Putamen (tissue), 1 donor: ENCODE data around the gene CHI3L1.

Source experiments
- DNase-seq: peaks from one replicate; pipeline ENCODE4 v3.0.0-alpha.2; 2016; ENCODE audit warnings: low spot score

The CHI3L1 gene

DNA sequence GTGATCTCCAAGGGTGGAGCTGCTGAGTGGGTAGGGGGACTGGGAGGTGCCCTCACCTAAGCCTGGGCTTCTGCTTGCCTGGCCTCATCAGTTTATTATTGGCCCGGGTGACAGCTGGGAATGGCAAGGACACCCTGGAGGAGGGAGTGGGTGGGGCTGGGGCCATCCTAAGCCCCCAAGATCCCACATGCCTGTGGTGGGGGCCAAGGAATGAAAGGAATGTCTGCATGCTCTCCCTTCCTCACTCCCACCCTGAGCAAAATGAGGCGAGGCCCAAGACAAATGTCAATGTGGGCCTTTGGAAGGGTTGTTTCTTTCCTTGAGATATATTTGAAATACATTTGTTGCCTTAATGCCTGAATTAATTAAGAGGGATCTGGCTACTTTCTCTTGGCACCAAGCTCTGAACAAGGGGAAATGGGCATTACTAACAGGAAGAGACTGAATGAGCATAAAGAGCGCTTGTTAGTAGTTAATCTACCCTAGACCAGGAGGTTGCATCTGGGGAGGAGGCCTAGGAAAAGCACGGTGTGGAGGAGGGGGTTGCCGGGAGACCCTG lies 19.7 kb upstream of the CHI3L1 start:
- DNase-seq: no peak

DNA sequence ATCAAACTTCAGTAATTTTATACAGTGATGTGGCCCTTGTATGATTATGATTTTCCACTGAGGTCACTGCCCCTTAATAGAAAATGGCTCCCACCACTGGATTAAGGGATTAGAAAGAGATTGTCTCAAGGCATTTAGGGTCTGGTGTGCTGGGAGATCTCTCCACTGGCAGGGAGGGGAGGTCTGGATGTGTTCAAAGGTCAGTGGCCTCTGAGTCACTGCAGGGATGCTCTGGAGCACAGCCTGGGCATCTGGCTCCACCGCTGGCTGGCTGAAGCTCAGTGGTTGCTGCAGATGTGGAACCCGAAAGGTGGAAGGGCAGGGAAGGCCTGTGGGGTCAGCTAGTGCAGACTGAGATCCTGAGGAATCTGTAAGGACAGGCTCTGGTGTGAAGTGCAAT lies 18.3 kb upstream of the CHI3L1 start:
- DNase-seq: no peak

DNA sequence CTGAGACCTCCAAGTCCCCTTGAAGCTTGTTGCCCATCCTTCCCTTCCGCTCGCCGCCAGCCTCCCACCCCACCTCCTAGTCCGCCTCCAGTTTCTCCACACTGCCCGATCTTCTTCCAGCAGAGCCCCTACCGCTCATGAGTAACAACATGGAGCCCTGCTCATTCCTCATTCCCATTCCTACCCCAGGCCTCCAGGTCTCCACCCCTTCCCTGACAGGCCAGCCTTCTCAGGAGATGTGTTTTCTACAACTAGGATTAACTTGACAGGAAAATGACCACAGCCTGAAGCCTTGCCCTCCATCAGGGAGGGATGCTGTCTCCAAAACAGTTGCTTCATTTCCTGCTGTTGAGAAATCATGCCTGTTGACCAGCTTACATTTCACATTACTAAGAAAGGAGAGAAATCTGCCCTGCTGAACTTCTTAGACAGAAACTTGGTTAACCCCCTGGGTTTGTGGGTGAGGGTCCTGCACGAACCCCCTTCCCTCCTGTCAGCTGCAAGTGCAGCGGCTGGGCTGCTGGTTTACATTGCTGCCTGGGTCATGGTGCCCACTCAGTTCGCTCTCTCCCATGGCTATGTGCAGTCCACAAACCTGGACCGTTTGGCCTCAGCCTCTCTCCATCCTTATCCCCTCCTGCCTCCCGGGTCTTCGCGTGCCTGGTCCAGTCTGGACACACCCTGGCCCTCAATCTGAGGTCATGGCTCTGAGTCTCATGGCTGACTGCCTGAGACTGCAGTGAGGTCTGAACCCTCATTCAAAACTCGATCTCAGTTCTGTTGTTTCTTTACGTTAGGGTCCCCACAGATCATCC lies 16.1 kb upstream of the CHI3L1 start:
- DNase-seq: no peak

DNA sequence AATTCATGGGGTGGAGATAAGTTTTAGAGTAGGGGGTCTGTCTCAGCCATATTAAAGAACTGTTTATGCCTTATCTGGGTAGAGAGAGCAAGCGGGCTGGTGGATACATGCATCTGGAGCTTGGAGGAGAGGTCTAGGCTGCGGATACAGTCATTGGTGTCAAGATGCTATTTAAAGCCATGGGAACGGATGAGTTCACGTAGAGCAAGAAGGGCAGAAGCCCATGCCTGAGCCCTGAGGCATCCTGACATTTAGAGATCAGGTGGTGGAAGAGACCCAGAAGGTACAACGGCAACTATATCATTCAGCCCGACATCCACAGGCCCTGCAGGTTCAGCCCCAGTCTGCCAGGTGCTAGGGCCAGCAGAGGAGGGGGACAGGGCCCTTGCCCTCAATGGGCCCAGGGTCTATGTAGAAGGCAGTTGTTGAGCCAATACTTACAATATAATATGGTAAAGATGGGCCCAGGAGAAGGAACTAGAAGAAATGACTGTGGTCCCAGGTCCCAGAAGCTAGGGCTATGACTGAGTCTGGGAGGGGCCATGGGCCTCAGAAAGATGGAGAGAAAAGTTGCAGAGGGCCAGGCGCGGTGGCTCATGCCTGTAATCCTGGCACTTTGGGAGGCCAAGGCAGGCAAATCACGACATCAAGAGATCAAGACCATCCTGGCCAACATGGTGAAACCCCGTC lies 15.2 kb upstream of the CHI3L1 start:
- DNase-seq: no peak

DNA sequence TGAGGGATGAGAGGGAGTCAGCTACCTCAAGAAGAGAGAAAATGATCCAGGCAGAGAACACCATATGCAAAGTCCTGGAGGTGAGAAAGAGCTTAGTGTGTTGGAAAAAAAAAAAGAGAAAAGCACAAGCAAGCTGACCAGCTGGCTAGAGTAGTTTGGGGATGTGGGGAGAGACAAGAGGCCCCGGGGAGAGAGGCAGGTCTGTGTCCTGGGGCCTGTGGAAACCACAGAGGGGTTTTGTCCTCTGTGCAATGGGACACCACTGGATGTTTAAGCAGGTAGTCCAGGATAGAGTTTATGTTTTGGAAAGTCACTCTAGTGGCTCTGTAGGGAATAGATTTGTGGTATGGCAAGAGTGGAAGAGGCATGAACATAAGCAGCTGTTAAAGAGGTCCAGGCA lies 14.4 kb upstream of the CHI3L1 start:
- DNase-seq: no peak

DNA sequence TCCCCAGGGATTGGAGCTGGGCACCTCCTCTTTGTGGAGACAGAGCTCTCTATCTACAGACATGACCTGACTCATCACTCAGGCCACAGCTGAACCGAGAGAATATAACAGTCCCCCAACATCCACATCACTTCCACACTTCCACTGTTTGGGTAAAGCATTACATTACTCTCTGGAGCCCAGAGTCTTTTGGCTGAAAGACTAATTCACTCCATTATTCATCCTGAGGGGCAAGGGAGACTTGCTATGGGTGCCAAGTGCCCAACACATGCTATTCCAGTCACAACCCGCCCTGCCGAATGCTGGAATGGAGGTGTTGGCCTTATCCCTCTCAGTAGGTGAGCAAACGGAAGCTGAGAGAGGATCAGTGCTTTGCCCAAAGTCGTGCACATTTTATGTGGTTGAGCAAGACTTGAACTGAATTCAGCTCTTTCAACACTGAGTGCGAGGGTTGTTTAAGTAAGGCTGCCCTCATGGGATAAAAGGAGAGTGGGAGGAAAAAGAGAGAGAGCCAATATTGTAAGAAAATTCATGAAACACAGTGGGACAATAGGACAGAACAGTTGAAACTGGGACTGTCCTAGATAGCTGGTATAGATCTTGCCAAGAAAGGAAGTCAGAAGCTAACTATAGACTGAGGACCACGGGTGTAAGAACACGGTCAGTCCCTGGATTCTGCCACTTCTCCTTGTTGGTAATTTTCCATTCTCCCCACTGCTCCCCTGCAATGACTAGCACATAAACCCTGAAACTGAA lies 13.5 kb upstream of the CHI3L1 start:
- no peak for DNase-seq

DNA sequence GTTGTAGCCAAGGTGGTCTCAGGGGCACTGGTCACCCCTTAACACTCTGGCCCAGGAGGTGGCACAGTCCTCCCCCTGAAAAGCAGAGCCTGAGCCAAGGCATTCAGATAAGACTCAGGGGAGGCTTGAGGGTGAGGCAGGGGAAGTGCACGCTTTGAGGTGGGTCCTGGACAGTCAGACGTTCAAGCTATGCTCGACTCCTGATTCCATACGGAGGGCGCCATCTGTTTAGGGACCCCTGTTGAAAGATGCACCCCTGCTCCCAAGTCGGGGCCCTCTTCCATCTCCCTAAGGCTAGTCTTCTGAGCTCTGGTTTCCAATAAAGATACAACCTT lies 12.9 kb upstream of the CHI3L1 start:
- no peak for DNase-seq

DNA sequence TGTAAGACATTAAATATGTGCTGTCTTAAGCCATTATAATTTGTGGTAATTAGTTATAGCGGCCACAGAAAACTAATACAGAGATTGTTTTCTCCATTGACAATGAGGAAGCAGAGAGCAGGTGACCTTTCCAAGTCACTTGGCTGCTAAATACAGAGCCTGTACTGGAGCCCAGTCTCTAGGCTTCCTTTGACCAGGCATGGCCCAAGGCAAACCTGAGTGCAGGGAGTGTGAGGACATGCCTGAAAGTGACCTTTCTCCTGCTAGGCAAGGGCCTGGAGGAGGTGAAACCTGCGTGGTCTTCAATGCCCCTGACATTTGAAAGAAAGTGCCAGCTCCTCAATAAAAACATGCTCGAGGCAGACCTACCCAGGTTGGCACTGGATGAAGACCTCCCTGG lies 12.5 kb upstream of the CHI3L1 start:
- no peak for DNase-seq

DNA sequence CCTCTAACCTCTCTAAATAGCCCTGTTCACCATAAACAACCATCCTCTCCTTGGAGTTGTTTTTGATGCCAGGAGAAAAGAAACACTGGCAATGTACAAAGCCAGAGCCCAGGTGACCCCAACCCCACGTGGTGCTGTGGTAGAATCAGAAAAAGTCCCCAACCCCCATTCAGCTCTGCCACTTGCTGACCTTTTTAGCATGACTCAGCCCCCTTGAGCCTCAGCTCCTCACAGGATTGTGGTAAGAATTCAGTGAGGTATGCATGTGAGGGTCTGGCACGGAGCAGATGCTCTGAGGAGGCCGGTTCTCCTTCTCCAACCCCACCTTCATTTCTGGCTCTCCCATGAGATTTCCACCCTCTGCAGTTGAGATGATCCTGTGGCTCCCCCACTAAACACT lies 11.1 kb upstream of the CHI3L1 start:
- no peak for DNase-seq

DNA sequence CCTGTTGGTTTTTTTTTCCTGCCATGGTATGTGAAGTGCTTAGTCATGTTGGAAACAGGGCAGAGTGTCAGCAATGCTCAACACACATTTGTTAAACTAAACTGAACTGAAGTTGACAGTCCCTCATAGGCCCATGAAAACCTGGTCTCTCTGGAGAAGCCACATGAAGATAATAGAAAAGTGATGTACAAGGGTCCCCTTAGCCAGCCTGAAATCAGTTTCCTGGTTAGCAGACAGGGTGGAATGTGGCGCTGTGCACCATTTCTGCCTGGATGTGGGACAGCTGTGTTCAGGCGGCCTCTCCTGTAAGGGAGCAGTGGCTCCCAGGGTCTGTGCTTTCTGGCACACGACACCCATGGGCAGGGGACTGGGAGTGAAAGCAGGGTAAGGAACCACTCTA lies 9.9 kb upstream of the CHI3L1 start:
- no peak for DNase-seq

DNA sequence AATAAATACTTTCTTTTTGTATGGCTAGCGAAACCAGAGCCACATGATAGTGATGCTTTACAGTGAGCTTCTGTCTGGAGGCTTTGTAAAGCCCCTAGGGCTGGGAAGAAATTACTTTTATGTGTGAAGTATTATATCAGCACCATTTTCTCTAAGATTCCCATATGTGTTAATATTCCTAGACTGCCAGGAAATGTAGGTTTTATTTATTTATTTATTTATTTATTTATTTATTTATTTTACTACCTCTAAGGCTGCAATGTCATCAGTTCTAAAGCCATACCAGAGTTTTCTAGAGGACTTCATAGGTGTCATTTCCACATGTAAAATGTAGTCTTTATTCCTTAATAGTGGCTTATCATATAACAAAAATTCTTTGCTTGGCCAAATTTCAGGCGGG lies 4.4 kb upstream of the CHI3L1 start:
- no peak for DNase-seq

DNA sequence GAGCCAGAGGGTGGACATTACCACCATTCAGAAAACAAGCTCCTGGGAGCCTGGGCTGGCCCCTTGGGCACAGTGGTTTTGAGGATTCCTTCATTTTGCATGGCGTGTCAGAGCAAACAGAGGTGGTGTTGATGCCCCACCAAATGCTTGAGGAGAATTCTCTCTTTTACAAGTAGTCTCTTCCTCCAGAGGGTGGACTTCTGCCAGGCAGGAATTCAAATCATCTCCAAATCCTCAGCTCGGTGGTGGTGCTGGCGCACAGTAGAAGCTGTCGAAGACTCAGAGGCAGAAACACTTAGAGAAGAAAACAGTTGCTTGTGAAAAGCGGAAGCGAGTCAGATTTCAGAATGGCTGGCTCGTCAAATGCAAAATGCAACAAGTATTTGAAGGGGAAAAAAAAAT lies 3.4 kb upstream of the CHI3L1 start:
- no peak for DNase-seq

DNA sequence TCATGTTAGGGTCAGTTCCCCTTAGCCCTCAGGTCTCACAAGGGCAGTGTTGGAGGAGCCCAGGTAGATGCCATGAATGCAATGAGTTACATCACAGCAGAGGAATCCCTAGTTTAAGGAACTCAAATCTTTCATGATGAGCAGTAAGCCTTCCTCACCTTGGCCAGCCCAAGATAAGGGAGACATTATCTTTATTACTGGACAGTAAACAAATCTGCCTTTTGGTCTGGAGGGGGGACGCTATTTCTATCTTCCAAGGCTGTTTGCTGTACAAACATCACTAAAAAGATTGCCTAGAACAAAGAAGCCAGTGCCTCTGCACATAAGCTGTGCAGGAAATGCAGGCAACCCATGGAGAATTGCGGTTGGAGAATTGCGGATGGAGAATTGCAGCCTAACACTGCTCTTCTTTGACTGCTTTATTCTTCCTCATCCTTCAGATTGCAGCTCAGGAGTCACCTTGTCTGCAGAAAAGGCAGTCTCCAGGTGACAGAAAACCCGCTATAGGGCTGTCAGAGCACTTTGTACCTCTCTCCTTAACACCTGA lies 2.3 kb upstream of the CHI3L1 start:
- DNase-seq: no peak

DNA sequence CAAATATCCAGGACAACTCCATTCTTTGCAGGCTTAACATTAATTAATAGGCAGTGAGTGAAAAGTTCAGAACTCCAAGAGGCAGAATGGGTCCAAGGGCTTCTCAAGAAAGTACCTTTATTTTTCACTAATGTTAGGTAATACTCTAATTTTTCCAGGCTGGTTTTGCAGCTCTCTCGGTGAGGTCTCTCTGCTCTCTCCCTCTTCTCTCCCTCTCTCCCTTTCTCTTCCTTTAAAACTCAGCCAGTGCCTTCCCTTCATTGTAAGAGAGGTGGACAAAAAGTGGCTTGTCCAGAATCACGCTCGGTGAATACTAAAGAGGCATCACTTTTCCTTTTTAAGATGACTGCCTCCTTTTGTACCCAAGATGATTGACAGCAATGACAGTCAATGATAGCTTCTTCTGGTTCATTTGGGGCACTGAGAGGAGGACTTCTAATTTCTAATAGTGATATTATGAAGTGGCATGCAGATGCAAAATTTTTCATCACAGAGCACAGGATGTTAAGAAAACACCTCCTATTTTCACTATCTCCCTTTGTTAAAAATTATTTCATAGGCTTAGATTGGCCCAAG lies 1.3 kb upstream of the CHI3L1 start:
- DNase-seq: peak; percentile 58

DNA sequence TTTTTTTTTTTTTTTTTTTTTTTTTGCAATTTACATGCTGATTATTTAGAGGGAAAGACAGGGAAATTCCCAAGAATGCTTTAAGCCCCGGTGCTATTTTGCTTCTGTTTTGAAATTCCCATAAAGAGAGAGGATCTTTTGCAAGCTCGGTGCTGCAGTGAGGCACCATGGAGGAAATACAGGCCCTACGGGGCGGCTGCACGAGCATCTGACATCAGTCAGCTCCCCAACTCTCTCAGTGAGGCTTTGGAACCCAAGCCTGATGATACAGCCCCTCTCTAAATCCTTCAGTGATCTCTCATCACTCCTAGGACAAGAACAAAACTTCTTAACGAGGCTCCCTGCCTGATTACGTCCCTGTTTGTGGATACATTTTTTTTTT lies 791 bp upstream of the CHI3L1 start:
- no peak for DNase-seq

DNA sequence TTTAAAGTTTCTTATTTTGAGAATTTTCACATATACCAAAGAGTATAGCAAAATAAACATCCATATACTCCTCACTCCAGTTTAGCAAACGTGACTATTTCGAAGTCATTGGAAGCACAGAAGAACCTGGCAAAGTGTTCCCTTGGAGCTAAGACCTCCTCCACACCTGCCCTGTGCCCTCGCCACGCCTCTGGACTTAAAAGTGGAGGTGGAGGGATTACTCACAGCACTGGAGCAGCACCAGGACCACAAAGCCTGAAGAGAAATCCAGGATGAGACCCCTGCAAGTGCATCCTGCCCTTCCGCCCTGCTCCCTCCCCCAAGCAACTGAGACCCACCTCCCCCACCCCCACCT lies 436 bp downstream of the CHI3L1 start:
- no peak for DNase-seq

DNA sequence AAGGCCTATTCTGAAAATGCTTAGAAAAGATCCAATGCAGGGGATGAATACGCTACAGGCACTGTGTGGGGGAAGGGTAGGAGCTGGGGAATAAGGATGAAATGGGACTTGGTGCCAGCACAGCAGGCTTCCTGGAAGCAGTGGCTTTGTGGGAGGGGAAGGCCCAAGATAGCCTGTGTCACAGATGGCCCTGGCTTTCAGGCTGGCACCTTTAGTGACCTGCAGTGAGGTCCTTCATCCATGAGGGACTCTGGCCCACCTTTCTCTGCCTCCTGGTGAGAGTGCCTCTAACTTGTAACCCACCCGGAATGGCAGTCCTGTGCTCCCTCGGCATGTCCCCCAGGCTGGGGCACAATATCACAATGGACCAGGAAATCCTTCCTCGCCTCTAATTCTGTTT lies 919 bp downstream of the CHI3L1 start:
- no peak for DNase-seq

DNA sequence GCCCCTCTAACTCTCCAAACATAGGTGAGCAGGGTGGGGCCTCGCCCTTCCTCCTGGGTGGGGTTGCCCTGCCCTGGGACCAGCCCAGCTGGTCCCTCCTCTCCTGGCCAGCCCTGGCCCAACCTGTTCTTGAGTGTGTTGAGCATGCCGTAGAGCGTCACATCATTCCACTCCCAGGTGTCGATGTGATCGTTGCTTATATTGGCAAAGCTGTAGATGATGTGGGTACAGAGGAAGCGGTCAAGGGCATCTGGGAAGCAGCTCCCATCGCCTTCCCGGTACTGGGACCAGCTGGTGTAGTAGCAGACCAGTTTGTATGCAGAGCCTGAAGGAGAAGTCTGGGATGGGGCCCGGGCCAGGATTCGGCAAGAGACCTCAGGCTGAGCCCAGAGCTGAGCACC lies 1.4 kb downstream of the CHI3L1 start:
- DNase-seq: no peak

DNA sequence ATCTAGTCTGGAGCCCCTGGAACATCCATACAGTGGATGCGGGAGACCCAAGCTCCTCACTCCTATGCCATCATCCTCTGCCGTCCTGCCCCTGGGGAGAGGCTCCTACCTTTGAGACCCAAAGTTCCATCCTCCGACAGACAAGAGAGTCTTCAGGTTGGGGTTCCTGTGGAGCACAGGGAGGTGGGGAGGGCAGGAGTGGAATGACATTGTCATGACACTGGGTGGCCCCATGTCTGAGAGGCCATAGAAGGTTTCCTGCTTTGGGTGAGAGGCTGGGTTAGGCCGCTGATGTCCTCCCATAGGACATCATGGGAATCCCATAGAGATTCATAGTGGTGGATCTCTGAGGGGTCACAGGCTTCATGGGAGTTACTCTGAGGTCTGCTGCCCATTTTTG lies 2.0 kb downstream of the CHI3L1 start:
- DNase-seq: no peak

DNA sequence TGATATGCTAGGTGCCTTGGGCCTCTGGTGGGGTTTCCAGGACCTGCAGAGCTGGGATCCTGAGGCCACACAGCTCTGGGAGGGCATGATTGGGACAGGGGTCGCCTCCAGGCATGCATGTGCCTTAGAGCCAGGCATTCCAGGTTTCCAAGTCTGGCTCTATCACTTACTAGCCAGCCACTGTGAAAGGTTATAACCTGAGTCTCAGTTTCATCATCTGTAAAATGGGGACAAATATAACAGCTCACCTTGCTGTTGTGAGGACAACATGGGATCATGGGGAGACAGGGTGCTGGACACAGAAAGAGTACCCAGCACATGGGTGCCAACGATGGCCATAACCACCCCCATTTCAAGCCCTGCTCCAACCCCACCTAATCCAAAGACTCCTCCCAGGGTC lies 2.7 kb downstream of the CHI3L1 start:
- DNase-seq: no peak

DNA sequence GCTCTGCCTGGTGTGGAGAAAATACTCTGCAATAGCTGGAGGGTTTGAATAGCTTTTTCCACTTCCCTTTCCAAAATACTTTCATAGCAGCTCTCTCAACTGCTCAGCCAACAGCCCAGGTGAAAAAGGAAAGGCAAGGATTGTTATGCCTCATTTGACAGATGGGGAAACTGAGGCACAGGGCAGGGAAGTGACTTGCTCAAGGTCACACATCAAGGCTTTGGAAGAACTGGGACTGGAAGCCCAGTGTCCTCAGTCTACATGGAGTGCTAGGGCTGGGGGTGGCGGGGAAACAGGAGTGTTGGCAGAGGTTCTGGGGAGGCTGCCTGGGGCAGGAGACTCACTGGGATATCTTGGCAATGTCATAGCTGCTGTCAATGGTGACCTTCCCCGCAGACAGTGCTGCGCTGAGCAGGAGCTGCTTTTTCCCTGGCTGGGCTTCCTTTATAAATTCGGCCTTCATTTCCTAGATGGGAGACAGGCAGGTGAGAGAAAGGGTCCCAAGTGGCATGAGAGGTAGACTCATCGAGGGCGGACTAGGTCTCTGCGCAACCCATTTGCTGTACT lies 4.0 kb downstream of the CHI3L1 start:
- DNase-seq: no peak
